Activated naive CD8-positive, alpha-beta T cell treated with anti-CD3 and anti-CD28 coated beads for 36 hours (primary cell): ENCODE results near the gene TCF7L1. TPM values are rescaled to one million over a fixed set of nuclear protein-coding genes. Genes with fewer than 3 reads are reported as not detected.

Source experiments
- DNase-seq: peaks from one replicate; pipeline ENCODE4 v3.0.0; 2021
- H3K27ac Mint-ChIP-seq: one replicate; pipeline ENCODE4 v1.8.0; 2022; ENCODE audit warnings: mild to moderate bottlenecking, moderate library complexity, mixed read lengths
- H3K27me3 Mint-ChIP-seq: one replicate; pipeline ENCODE4 v1.8.0; 2022; ENCODE audit warnings: mild to moderate bottlenecking, mixed read lengths
- H3K36me3 Mint-ChIP-seq: one replicate; pipeline ENCODE4 v1.8.0; 2021; ENCODE audit warnings: mild to moderate bottlenecking, mixed read lengths
- H3K4me1 Mint-ChIP-seq: one replicate; pipeline ENCODE4 v1.8.0; 2021; ENCODE audit warnings: mixed read lengths
- H3K4me3 Mint-ChIP-seq: one replicate; pipeline ENCODE4 v1.8.0; 2022; ENCODE audit warnings: mild to moderate bottlenecking, moderate library complexity, mixed read lengths
- H3K9me3 Mint-ChIP-seq: one replicate; pipeline ENCODE4 v1.8.0; 2022; ENCODE audit warnings: mixed read lengths
- total RNA-seq, 2 experiments: library from RNA; stranded (reverse); gene quantifications; one replicate each; pipeline ENCODE4 v1.2.3, GENCODE V29; 2021

Gene TCF7L1, protein sequence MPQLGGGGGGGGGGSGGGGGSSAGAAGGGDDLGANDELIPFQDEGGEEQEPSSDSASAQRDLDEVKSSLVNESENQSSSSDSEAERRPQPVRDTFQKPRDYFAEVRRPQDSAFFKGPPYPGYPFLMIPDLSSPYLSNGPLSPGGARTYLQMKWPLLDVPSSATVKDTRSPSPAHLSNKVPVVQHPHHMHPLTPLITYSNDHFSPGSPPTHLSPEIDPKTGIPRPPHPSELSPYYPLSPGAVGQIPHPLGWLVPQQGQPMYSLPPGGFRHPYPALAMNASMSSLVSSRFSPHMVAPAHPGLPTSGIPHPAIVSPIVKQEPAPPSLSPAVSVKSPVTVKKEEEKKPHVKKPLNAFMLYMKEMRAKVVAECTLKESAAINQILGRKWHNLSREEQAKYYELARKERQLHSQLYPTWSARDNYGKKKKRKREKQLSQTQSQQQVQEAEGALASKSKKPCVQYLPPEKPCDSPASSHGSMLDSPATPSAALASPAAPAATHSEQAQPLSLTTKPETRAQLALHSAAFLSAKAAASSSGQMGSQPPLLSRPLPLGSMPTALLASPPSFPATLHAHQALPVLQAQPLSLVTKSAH
- total RNA-seq, result under 1 TPM in 1 of 2 experiments, not detected in 1; 0.06 TPM

- Mint-ChIP-seq H3K4me3 (peak within 1 kb of the TSS; percentile 76), H3K4me1 (peaks cover 4% of the 10 kb centered on the region), H3K36me3 (no peaks in the 10 kb centered on the region), H3K27ac (no peak within 1 kb of the TSS), H3K9me3 (no peaks in the 10 kb centered on the region), H3K27me3 (peaks cover 55% of the 10 kb centered on the region)
- DNase-seq, result peak; percentile 59
Observed at GRCh38 chr2:85132834-85133637, at the start of gene TCF7L1. Gene TCF7L1, plus strand, starts transcription at chr2:85133392. Its CDS starts 293 bp downstream, at chr2:85133685.

DNA sequence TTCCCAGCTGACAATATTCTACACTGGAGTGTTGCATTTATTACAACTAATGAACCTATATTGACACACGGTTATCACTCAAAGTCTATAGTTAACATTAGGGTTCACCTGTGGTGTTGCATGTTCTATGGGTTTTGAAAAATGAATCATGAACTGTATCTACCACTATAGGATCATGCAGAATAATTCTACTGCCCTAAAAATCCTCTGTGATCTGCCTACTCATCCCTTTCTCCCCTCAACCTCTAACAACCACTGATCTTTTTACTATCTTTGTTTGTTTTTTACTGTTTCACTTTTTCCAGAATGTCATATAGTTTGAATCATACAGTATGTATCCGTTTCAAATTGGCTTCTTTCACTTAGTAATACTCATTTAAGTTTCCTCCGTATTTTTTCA is 47.6 kb upstream of the TCF7L1 start:
- H3K4me3 Mint-ChIP-seq, result no peak overlapping the region
- no peaks in the 10 kb centered on the region for H3K4me1 Mint-ChIP-seq
- peaks cover 6% of the 10 kb centered on the region for H3K9me3 Mint-ChIP-seq
- H3K27me3 Mint-ChIP-seq, result peaks cover 24% of the 10 kb centered on the region
- H3K27ac Mint-ChIP-seq, result no peak overlapping the region
- no peak for DNase-seq
- H3K36me3 Mint-ChIP-seq, result no peaks in the 10 kb centered on the region

GRCh38 chr2:85087541-85087940 is 45.7 kb upstream of the TCF7L1 start:
- Mint-ChIP-seq H3K27me3 (peaks cover 20% of the 10 kb centered on the region), H3K9me3 (peaks cover 1% of the 10 kb centered on the region), H3K36me3 (no peaks in the 10 kb centered on the region), H3K4me3 (no peak overlapping the region), H3K4me1 (no peaks in the 10 kb centered on the region), H3K27ac (no peak overlapping the region)
- no peak for DNase-seq

- Mint-ChIP-seq H3K9me3 (no peaks in the 10 kb centered on the region), H3K27ac (no peak overlapping the region), H3K4me3 (no peak overlapping the region), H3K36me3 (no peaks in the 10 kb centered on the region), H3K27me3 (peaks cover 8% of the 10 kb centered on the region), H3K4me1 (no peaks in the 10 kb centered on the region)
- no peak for DNase-seq
Observed at GRCh38 chr2:85088921-85089320, 44.3 kb upstream of the TCF7L1 start.

DNA sequence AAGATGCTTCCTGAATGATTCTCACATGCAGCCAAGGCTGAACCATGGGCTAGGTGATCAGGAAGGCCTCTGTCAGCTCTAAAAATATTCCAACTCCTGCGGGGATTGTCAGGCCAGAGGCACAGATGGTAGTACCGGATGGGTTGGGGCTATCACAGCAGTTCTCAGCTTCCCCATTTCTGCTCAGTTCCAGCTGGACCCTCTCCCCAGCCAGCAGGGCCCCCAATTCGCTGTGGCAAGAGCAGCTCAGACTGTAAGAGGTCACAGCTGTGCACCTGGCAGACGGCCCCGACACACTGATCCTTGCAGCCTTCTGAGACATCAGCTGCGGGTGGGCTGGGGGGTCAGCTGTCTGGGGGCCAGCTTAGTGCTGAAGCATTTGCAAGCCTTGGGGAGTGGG is 43.6 kb upstream of the TCF7L1 start:
- Mint-ChIP-seq H3K4me3 (no peak overlapping the region), H3K27ac (no peak overlapping the region), H3K27me3 (peaks cover 8% of the 10 kb centered on the region), H3K36me3 (no peaks in the 10 kb centered on the region), H3K9me3 (no peaks in the 10 kb centered on the region), H3K4me1 (no peaks in the 10 kb centered on the region)
- DNase-seq, result no peak

DNA sequence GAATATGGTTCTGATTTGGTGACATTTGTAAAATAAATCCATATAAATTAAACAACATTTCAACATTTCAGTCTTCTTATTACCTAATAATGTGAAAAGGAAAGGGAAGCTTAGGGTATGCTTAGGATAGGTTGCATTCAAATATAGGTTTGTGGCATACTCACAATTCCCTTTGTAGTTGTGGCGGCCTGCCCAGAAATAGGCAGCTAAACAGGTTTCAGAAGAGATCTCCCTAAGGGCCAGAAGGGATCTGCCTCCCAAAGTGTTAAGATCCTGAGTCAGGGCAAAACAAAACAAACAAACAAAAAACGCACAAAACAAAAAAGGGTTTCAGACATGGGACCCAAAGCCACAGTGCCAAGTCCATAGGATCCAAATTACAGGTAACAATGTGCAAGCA is 41.4 kb upstream of the TCF7L1 start:
- peaks cover 8% of the 10 kb centered on the region for H3K27me3 Mint-ChIP-seq
- no peaks in the 10 kb centered on the region for H3K4me1 Mint-ChIP-seq

DNA sequence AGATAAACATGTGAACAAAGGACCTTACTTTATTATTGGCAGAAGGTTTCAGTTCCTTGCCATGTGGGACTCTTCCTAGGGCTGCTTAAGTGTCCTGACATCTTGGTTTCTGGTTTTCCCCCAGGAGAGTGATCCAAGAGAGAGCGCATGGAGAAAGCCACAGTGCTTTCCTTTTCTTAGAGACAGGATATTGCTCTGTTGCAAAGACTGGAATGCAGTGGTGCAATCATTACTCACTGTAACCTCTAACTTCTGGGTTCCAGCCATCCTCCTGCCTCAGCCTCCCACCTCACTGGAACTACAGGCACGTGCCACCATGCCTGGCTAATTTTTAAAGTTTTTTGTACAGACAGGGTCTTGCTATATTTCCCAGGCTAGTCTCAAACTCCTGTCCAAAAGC is 38.1 kb upstream of the TCF7L1 start:
- Mint-ChIP-seq H3K9me3 (no peaks in the 10 kb centered on the region), H3K27ac (no peak overlapping the region), H3K36me3 (no peaks in the 10 kb centered on the region), H3K27me3 (peaks cover 17% of the 10 kb centered on the region), H3K4me1 (no peaks in the 10 kb centered on the region), H3K4me3 (no peak overlapping the region)
- DNase-seq, result no peak

More for the DNA sequence above, 41.4 kb upstream of the TCF7L1 start:
- Mint-ChIP-seq H3K4me3 (no peak overlapping the region), H3K36me3 (no peaks in the 10 kb centered on the region), H3K27ac (no peak overlapping the region), H3K9me3 (no peaks in the 10 kb centered on the region)
- DNase-seq, result no peak

- peaks cover 17% of the 10 kb centered on the region for H3K27me3 Mint-ChIP-seq
- no peaks in the 10 kb centered on the region for H3K9me3 Mint-ChIP-seq
- no peaks in the 10 kb centered on the region for H3K36me3 Mint-ChIP-seq
- no peak overlapping the region for H3K27ac Mint-ChIP-seq
- H3K4me3 Mint-ChIP-seq, result no peak overlapping the region
- no peaks in the 10 kb centered on the region for H3K4me1 Mint-ChIP-seq
- DNase-seq, result no peak
Observed at GRCh38 chr2:85096616-85097015, 36.6 kb upstream of the TCF7L1 start.

DNA sequence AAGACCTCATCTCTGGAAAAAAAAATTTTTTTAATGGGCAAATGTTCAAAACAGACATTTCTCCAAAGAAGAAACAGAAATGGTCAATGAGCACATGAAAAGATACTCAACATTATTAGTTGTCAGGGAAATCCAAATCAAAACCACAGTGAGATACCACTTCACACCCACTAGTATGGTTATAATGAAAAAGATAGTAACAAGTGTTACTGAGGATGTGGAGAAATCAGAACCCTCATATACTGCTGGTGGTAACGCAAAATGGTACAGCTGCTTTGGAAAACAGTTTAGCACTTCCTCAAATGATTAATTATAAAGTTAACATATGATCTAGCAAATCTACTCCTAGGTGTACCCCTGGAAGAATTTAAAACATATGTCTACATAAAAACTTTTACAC is 29.0 kb upstream of the TCF7L1 start:
- Mint-ChIP-seq H3K4me1 (no peaks in the 10 kb centered on the region), H3K4me3 (no peak overlapping the region), H3K9me3 (no peaks in the 10 kb centered on the region), H3K27me3 (peaks cover 4% of the 10 kb centered on the region), H3K27ac (no peak overlapping the region), H3K36me3 (no peaks in the 10 kb centered on the region)
- no peak for DNase-seq

- Mint-ChIP-seq H3K4me1 (no peaks in the 10 kb centered on the region), H3K27ac (no peak overlapping the region), H3K4me3 (no peak overlapping the region), H3K9me3 (no peaks in the 10 kb centered on the region), H3K36me3 (no peaks in the 10 kb centered on the region), H3K27me3 (peaks cover 3% of the 10 kb centered on the region)
- DNase-seq, result no peak
Observed at GRCh38 chr2:85106489-85107180, 26.6 kb upstream of the TCF7L1 start.

- Mint-ChIP-seq H3K27ac (no peak overlapping the region), H3K4me1 (no peaks in the 10 kb centered on the region), H3K27me3 (peaks cover 8% of the 10 kb centered on the region), H3K9me3 (no peaks in the 10 kb centered on the region), H3K36me3 (no peaks in the 10 kb centered on the region), H3K4me3 (no peak overlapping the region)
- DNase-seq, result no peak
Observed at GRCh38 chr2:85110991-85111560, 22.1 kb upstream of the TCF7L1 start.

- Mint-ChIP-seq H3K27ac (no peak overlapping the region), H3K27me3 (peaks cover 11% of the 10 kb centered on the region), H3K4me3 (no peak overlapping the region), H3K36me3 (no peaks in the 10 kb centered on the region), H3K4me1 (no peaks in the 10 kb centered on the region), H3K9me3 (no peaks in the 10 kb centered on the region)
- no peak for DNase-seq
Observed at GRCh38 chr2:85111819-85112281, 21.3 kb upstream of the TCF7L1 start.

DNA sequence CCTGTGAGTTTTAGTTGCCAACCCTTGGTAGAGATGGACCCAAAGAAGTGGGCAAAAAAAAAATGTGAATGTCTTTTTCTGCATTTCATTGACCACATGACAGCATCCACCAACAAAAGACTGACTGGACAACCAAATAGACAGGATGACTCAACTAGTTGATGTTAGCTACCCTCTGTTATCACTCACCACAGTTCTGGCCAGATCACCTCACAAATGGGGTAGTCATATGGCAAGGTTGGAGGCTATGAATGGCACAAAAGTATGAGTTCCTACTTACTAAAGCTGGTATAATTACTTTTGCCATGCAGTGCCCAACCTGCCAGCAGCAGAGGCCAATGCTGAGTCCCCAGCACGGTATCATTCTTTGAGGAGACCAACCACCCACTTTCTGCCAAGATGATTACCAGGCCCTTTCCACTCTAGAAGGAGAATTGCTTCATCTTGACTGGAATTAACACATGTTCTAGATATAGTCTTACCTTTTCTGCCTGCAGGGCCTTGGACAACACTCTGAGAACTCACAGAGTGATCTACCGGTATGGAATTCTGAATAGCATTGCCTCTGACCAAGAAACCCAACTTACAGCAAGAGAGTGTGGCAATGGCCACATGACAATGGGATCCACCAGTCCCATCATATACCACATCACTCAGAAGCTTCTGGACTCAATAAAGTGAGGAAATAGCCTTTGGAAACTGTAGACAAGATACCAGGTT is 20.1 kb upstream of the TCF7L1 start:
- H3K4me1 Mint-ChIP-seq, result no peaks in the 10 kb centered on the region
- peaks cover 13% of the 10 kb centered on the region for H3K27me3 Mint-ChIP-seq
- H3K27ac Mint-ChIP-seq, result no peak overlapping the region
- no peaks in the 10 kb centered on the region for H3K9me3 Mint-ChIP-seq
- H3K36me3 Mint-ChIP-seq, result no peaks in the 10 kb centered on the region
- DNase-seq, result no peak
- no peak overlapping the region for H3K4me3 Mint-ChIP-seq
